Right cardiac atrium (tissue), 5 donors: Measurements from ENCODE around the gene NT5E. TPM values are rescaled to one million over a fixed set of nuclear protein-coding genes. Genes with fewer than 3 reads are reported as not detected.

Experiments used
- ATAC-seq, 2 donors: fragments of 200-7000 bp; cut with Tn5 transposase; one replicate each; pipeline versions ENCODE4 v1.8.0 to v1.9.1; 2020; ENCODE audit warnings: moderate library complexity in 2 of 2, mild to moderate bottlenecking in 1 of 2
- DNase-seq, 3 donors: peaks; one replicate each; pipeline ENCODE4 v3.0.0-alpha.2; 2020
- H3K27ac ChIP-seq: one replicate; pipeline ENCODE4 v1.5.1; 2013; ENCODE audit warnings: mild to moderate bottlenecking, low read length, control low read depth, moderate library complexity
- H3K27me3 ChIP-seq: one replicate; pipeline ENCODE4 v1.6.1; 2013; ENCODE audit not compliant: control insufficient read depth, insufficient read depth
- H3K4me1 ChIP-seq: one replicate; pipeline ENCODE4 v1.6.1; 2013; ENCODE audit warnings: low read length; ENCODE audit not compliant: control insufficient read depth, insufficient read depth
- H3K4me3 ChIP-seq: one replicate; pipeline ENCODE4 v1.5.1; 2013; ENCODE audit warnings: low read length, control low read depth
- H3K9me3 ChIP-seq: one replicate; pipeline ENCODE4 v1.6.1; 2013; ENCODE audit warnings: low read length; ENCODE audit not compliant: control insufficient read depth
- WGBS: extraction: QIAGEN DNeasy Blood & Tissue Kit; methylation state at CpG from one replicate; pipeline ENCODE4 v1.1.7; 2013; 5-methylcytosine and 5-hydroxymethylcytosine counted together
- intact Hi-C, 4 donors: fragments of 100-400 bp; cut with DNase I; formaldehyde crosslinking; loops; one replicate each; pipeline versions ENCODE4 v1.11.0 to v1.14.0; 2022 to 2023
- polyA plus RNA-seq: library from polyadenylated mRNA; stranded (reverse); fragments of 200-250 nt; gene quantifications from one replicate; pipeline ENCODE4 v1.2.3, GENCODE V29; 2013
- total RNA-seq, 4 donors: library from RNA; stranded (reverse); fragmentation: NEBNext Ultra II Directional; extraction: Animal tissue kit (Norgen Biotek cat#: 25700); gene quantifications; one replicate each; pipeline ENCODE4 v1.2.1, GENCODE V29; 2021
- donor health status: healthy with polysubstance abuse.
- donor health status: DM: no; HTN: yes; CAD: no.
- donor health status: DM: no; HTN: no; CAD: no.
- donor health status: DM: no; HTN: yes; CAD: no; lungs with severe emphysema.
- donor health status: DM: yes; HTN: yes; CAD: no.

NT5E gene
- total and polyA plus RNA-seq, 5 donors: 3.6 to 13.3 (median 9.1) TPM

DNA sequence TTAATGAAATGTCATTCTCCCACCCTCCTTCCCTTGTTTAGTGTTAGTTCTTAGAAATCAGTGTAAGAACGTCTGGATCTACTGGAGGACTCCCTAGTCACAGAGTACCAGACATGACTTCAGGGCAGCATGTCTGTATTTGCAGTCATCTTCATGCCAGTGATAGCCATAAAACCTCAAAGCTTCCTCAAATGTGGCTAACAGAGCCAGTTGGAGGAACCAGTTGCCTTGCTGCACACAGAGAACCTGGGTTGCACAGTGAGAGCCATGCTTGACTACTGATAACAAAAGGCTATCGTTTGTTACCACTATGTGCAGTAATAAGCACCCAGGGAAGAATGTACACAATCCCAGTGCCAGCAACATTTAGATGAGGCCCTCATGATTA, 20.1 kb downstream of the NT5E start:
- DNase-seq (no peak), ATAC-seq (no peak)
- WGBS: 60% methylated on average over 2 of the region's 2 CpGs
- Histone ChIP-seq H3K27me3 (no peaks in the 10 kb centered on the region), H3K27ac (no peak overlapping the region), H3K9me3 (no peaks in the 10 kb centered on the region), H3K4me3 (no peak overlapping the region), H3K4me1 (no peaks in the 10 kb centered on the region)
- intact Hi-C loops: no loop called here

DNA sequence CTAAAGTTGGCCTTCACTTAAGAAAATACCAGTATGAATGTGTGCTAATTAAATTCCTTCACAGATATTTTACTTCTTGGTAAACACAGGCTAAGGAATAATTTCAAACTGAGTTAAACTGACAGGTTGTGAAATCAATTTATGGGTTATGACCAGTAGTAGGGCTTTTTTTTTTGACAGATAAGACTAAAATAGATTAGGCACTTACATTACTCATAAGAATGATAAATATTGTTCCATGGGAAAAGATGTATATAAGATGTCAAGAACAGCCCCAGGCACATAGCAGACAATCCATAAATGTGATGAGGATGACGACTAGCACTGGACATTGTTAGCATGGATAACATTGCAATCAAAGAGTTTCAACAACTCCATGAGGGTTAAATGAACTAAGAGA, 22.9 kb downstream of the NT5E start:
- intact Hi-C loops: no loop called here
- Histone ChIP-seq H3K27ac (no peak overlapping the region), H3K4me1 (no peaks in the 10 kb centered on the region), H3K4me3 (no peak overlapping the region), H3K27me3 (no peaks in the 10 kb centered on the region), H3K9me3 (no peaks in the 10 kb centered on the region)
- WGBS: 78% methylated on average over 1 of the region's 1 CpG
- ATAC-seq (no peak), DNase-seq (no peak)

GRCh38 chr6:85473748-85474147, 23.9 kb downstream of the NT5E start:
- intact Hi-C loops: no loop called here

DNA sequence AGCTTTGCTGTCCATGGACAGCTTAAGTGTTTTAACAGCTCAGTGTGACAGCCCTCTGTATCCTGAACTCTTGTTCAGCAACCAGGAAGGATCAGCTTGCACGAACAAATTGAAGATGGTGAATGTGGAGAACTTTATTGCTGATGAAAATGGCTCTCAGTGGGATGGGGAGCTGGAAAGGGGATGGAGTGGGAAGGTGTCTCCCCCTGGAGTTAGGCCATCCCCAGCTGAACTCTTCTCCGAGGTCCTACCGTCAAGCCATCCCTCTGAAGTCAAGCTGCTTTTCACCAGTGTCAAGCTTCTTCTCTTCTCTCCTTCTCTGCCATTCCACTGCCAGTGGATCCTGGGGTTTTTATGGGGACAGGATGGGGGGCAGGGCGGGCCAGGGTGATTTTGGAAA, 26.6 kb downstream of the NT5E start:
- intact Hi-C loops: no loop called here
- ATAC-seq (no peak), DNase-seq (no peak)
- no peaks in the 10 kb centered on the region for H3K9me3 ChIP-seq
- no peak overlapping the region for H3K27ac ChIP-seq
- no peaks in the 10 kb centered on the region for H3K27me3 ChIP-seq
- WGBS: 90% methylated on average over 4 of the region's 4 CpGs
- H3K4me1 ChIP-seq: no peaks in the 10 kb centered on the region
- no peak overlapping the region for H3K4me3 ChIP-seq

More at GRCh38 chr6:85473748-85474147, 23.9 kb downstream of the NT5E start:
- no peaks in the 10 kb centered on the region for H3K9me3 ChIP-seq
- H3K4me3 ChIP-seq: no peak overlapping the region
- ATAC-seq: no peak
- no peaks in the 10 kb centered on the region for H3K27me3 ChIP-seq
- H3K27ac ChIP-seq: no peak overlapping the region
- H3K4me1 ChIP-seq: no peaks in the 10 kb centered on the region
- 95% methylated on average over 1 of the region's 1 CpG for WGBS
- DNase-seq: no peak

DNA sequence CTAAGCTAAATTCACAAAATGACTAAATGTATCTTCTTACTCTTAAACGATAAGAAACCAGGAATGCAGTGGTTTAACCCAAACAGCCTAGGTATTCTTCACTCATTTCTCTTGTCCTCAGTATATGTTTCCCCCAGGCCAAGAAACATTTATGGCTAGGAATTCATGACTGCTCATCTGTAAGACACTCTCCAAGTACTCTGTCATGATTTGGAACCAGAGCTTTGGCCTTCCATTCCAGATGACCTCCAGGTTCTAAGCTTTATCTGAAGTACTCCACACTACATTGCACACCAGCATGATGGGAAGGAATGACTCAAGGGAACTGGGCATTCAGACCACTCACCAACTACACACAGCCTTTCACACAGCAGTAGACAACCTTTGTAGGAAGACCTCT, 29.3 kb downstream of the NT5E start:
- no peak overlapping the region for H3K27ac ChIP-seq
- intact Hi-C loops: no loop called here
- 90% methylated on average over 1 of the region's 1 CpG for WGBS
- peaks cover 2% of the 10 kb centered on the region for H3K4me1 ChIP-seq
- no peaks in the 10 kb centered on the region for H3K9me3 ChIP-seq
- DNase-seq (no peak), ATAC-seq (no peak)
- no peak overlapping the region for H3K4me3 ChIP-seq
- no peaks in the 10 kb centered on the region for H3K27me3 ChIP-seq

DNA sequence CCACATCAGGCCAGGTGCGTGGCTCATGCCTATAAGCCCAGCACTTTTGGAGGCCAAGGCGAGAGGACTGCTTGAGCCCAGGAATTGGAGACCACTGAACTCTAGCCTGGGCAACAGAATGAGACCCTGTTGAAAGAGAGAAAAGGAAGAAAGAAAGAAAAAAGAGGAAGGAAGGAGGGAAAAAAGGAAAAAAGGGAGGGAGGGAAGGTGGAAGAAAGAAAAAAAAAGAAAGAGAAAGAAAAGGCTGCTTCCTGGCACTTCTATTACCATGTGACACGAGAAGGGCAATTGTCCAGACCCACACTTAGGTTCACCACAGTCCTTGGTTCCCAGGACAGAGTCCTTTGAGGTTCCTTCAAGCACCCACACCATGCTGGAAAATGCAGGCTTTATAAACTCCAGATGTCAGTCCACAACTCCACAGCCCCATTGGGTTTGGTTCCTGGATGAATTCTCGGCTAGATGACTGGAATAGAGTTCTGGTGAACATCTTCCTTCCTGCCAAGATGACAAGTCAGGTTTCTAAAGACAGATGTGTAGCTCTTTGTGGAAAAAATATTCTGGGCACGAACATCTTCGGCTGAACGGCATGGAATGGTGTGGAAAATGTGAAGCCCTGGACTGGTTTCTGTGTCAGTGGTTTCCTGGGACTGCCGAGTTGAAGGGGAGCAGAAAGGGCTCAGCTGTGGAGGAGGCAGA, 32.5 kb downstream of the NT5E start:
- peak; percentile 34 to 64 for ATAC-seq
- DNase-seq: no peak
- WGBS: 62% methylated on average over 8 of the region's 8 CpGs
- Histone ChIP-seq H3K4me3 (no peak overlapping the region), H3K9me3 (no peaks in the 10 kb centered on the region), H3K27ac (peak overlapping the region; percentile 39), H3K27me3 (no peaks in the 10 kb centered on the region), H3K4me1 (peaks cover 2% of the 10 kb centered on the region)
- intact Hi-C loops: loop anchor here (2.0 to 10.0 kb wide), 4 partner anchors 125 to 128 kb away; no protein-coding TSS in a partner anchor

DNA sequence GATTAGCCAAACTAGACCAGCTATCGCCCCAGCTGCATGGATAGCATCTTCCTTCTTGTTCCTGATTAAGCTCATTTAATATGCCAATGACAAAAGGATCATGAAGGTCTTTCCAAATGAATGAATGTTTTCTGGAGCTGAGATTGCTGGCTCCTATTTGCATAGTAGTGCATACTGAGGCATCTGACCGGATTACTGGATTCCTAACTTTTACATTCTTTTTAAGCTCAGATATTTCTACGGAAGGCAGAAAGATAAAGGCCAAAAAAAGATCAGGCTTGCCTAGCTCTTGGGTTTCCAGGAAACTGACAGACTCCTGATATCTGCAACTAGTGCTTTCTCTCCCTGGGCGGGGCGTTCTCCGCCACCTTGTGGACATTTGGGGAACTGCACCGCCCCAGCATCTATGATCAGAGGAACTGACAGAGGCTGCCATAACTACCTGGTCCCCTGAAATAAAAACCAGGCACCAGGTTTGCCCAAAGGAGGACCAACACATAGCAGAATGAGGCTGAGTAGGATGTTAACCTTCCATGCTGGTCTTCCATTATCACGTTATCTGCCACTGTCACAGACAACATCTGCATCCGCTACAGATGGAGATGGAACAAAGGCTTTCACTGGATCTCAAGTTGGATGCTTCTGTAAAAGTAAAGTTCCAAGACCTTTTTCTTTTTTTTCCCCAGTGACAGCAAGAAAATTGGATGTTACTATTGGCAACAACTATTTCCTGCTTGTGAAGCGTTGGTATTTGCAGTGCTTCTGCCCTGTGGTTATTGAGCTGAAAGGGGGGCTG, 33.2 kb downstream of the NT5E start:
- Histone ChIP-seq H3K27ac (no peak overlapping the region), H3K27me3 (no peaks in the 10 kb centered on the region), H3K9me3 (no peaks in the 10 kb centered on the region), H3K4me3 (no peak overlapping the region), H3K4me1 (peaks cover 2% of the 10 kb centered on the region)
- intact Hi-C loops: loop anchor here (2.0 to 10.0 kb wide), 4 partner anchors 126 to 128 kb away; no protein-coding TSS in a partner anchor
- peak; percentile 88 to 94 for ATAC-seq
- WGBS: 21% methylated on average over 10 of the region's 10 CpGs
- DNase-seq: peak; percentile 76 to 92 (median 88)

GRCh38 chr6:85483846-85484245, 34.0 kb downstream of the NT5E start:
- no peaks in the 10 kb centered on the region for H3K9me3 ChIP-seq
- no peak for DNase-seq
- intact Hi-C loops: loop anchor here (2.0 to 10.0 kb wide), 4 partner anchors 127 to 129 kb away; no protein-coding TSS in a partner anchor
- no peak overlapping the region for H3K4me3 ChIP-seq
- 60% methylated on average over 4 of the region's 4 CpGs for WGBS
- H3K27ac ChIP-seq: no peak overlapping the region
- H3K4me1 ChIP-seq: peaks cover 2% of the 10 kb centered on the region
- no peaks in the 10 kb centered on the region for H3K27me3 ChIP-seq
- ATAC-seq: no peak

- DNase-seq: no peak
- no peak overlapping the region for H3K27ac ChIP-seq
- 85% methylated on average over 5 of the region's 5 CpGs for WGBS
- H3K9me3 ChIP-seq: no peaks in the 10 kb centered on the region
- peaks cover 2% of the 10 kb centered on the region for H3K4me1 ChIP-seq
- H3K27me3 ChIP-seq: no peaks in the 10 kb centered on the region
- H3K4me3 ChIP-seq: no peak overlapping the region
- ATAC-seq: no peak
- intact Hi-C loops: loop anchor here in 2 of 4 donors (5.0 to 10.0 kb wide), 2 partner anchors 128 to 130 kb away; no protein-coding TSS in a partner anchor
Measured at GRCh38 chr6:85484948-85485347, 35.1 kb downstream of the NT5E start.

DNA sequence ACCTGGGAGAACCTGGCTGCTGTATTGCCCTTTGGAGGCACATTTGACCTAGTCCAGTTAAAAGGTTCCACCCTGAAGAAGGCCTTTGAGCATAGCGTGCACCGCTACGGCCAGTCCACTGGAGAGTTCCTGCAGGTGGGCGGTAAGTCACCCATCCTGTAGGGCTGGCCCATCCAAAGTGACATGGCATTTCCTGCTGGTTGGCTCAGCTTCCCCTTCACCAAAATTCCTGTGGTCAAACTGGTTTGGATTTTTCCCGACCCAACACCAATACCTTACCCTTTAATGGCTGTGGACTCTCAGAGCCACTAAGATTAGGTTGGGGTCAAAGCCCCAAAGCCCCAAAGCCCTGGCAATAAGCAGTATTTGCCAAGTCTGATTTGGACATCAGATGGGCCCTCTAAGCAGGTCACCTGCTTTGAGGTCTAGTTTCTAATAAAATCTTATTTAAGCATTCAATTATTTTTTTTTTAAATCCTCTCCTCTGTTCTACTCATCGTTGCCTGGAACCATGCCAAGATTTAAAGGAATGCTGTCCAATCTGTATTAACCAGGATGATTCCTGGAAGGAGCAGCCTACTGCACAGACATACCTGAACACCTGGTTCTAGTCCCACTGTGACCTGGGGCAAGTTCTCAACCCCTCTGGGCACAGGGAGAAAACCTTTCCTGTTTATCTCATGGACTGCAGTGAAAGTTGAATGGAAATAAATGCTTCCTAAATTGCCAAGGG, 40.8 kb downstream of the NT5E start:
- no peak for ATAC-seq
- no peaks in the 10 kb centered on the region for H3K27me3 ChIP-seq
- no peaks in the 10 kb centered on the region for H3K9me3 ChIP-seq
- 79% methylated on average over 6 of the region's 6 CpGs for WGBS
- DNase-seq: no peak
- H3K4me3 ChIP-seq: no peak overlapping the region
- H3K4me1 ChIP-seq: no peaks in the 10 kb centered on the region
- intact Hi-C loops: no loop called here
- H3K27ac ChIP-seq: no peak overlapping the region

DNA sequence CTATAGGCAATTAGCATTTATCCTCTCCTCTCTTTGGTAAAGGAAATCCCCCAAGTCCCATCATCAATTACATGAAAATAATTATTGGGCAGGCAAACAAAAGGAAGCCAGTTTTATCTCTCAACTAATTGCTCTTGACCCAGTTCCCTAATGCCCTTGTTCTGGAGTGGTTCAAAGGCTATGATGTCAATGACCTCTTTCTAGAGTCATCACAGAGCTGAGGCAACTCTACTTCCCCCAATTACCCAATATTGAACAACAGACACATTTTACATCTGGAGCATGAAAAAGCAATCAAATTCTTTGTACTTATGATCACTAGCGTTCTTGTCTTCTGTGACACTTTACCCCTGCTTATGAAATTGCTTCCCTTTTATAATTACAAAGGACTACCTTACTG, 43.5 kb downstream of the NT5E start:
- Histone ChIP-seq H3K9me3 (no peaks in the 10 kb centered on the region), H3K27ac (no peak overlapping the region), H3K27me3 (no peaks in the 10 kb centered on the region), H3K4me3 (no peak overlapping the region), H3K4me1 (no peaks in the 10 kb centered on the region)
- 80% methylated on average over 1 of the region's 1 CpG for WGBS
- intact Hi-C loops: no loop called here
- no peak for ATAC-seq
- no peak for DNase-seq
